ENCODE data around the gene CC2D1A.

Gene CC2D1A

GRCh38 chr19:13977803-13978202 is 71.8 kb downstream of the CC2D1A start:
- Histone ChIP-seq H3K36me3 (ENCODE audit: control insufficient read depth, insufficient read depth, low read length) (peaks cover 6% of the 10 kb centered on the region), H3K27ac (ENCODE audit: low read depth, low read length) (no peak overlapping the region), H3K9ac (ENCODE audit: low read length) (no peak overlapping the region), H3K4me3 (ENCODE audit: low read length) (no peak overlapping the region), H3K4me1 (ENCODE audit: control insufficient read depth, insufficient read depth, low read length) (peaks cover 8% of the 10 kb centered on the region), H3K27me3 (ENCODE audit: control insufficient read depth, insufficient read depth, low read length) (peaks cover 3% of the 10 kb centered on the region)

GRCh38 chr19:13978351-13979243 is 72.6 kb downstream of the CC2D1A start:
- Histone ChIP-seq H3K27ac (ENCODE audit: low read depth, low read length) (no peak overlapping the region), H3K36me3 (ENCODE audit: control insufficient read depth, insufficient read depth, low read length) (peaks cover 2% of the 10 kb centered on the region), H3K9ac (ENCODE audit: low read length) (no peak overlapping the region), H3K4me3 (ENCODE audit: low read length) (peak overlapping the region; percentile 59), H3K4me1 (ENCODE audit: control insufficient read depth, insufficient read depth, low read length) (peaks cover 8% of the 10 kb centered on the region), H3K27me3 (ENCODE audit: control insufficient read depth, insufficient read depth, low read length) (peaks cover 3% of the 10 kb centered on the region)

- peaks cover 8% of the 10 kb centered on the region for H3K4me1 ChIP-seq (ENCODE audit: control insufficient read depth, insufficient read depth, low read length)
- H3K9ac ChIP-seq (ENCODE audit: low read length) = no peak overlapping the region
- no peaks in the 10 kb centered on the region for H3K36me3 ChIP-seq (ENCODE audit: control insufficient read depth, insufficient read depth, low read length)
- H3K27me3 ChIP-seq (ENCODE audit: control insufficient read depth, insufficient read depth, low read length) = peaks cover 3% of the 10 kb centered on the region
- H3K27ac ChIP-seq (ENCODE audit: low read depth, low read length) = no peak overlapping the region
- peak overlapping the region; percentile 59 for H3K4me3 ChIP-seq (ENCODE audit: low read length)
Observed at GRCh38 chr19:13979244-13979615, 73.2 kb downstream of the CC2D1A start.

- Histone ChIP-seq H3K9ac (ENCODE audit: low read length) (no peak overlapping the region), H3K27ac (ENCODE audit: low read depth, low read length) (no peak overlapping the region), H3K4me1 (ENCODE audit: control insufficient read depth, insufficient read depth, low read length) (peaks cover 8% of the 10 kb centered on the region), H3K36me3 (ENCODE audit: control insufficient read depth, insufficient read depth, low read length) (no peaks in the 10 kb centered on the region), H3K4me3 (ENCODE audit: low read length) (peak overlapping the region; percentile 59), H3K27me3 (ENCODE audit: control insufficient read depth, insufficient read depth, low read length) (peaks cover 3% of the 10 kb centered on the region)
Observed at GRCh38 chr19:13979686-13980085, 73.7 kb downstream of the CC2D1A start.

GRCh38 chr19:13980340-13980739 is 74.3 kb downstream of the CC2D1A start:
- no peaks in the 10 kb centered on the region for H3K36me3 ChIP-seq (ENCODE audit: control insufficient read depth, insufficient read depth, low read length)
- H3K4me3 ChIP-seq (ENCODE audit: low read length) = no peak overlapping the region
- H3K9ac ChIP-seq (ENCODE audit: low read length) = no peak overlapping the region
- H3K27me3 ChIP-seq (ENCODE audit: control insufficient read depth, insufficient read depth, low read length) = peaks cover 3% of the 10 kb centered on the region
- H3K27ac ChIP-seq (ENCODE audit: low read depth, low read length) = no peak overlapping the region
- peaks cover 8% of the 10 kb centered on the region for H3K4me1 ChIP-seq (ENCODE audit: control insufficient read depth, insufficient read depth, low read length)

Data from rectal smooth muscle tissue (tissue), 1 donor.